ENCODE results near the gene TRAK1.

TRAK1 gene

DNA sequence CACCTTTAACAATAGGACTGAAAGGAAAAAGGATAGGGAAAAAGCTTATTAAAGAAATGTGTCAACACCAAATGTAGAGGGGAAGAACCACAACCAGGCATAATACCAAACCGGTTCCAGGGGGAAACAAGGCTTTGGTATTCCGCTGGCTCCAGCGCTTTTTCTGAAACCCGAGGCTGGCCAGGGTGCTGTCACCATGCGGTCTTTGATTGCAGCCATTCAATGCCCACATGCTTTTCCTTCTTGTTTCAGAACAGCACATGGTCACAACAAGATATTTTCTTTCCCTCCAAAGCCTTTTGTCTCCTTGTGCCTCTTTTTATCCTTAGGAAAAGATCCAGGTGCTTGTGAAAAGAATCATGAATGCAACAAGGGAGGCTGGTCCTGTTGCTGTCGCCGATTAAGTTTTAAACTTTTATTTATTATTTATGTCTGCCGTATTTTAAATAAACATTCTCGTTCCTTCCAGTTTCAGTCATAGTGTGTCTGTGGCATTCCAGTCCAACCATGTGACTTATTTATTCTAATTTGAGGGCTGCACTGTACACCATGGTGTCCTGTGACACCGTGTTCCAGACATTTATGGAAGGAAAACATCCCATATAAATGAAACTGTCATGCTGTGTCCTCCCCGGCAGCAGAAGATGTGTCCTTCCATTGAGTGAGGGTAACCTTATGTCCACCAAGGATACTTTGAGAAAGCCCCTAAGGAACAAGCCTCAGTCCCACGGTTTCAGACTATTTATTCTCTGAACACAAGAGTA lies 133.7 kb downstream of the TRAK1 start:
- Histone ChIP-seq H3K27ac (no peak overlapping the region), H3K4me1 (no peaks in the 10 kb centered on the region), H3K9me3 (ENCODE audit: control insufficient read depth, low read length) (no peaks in the 10 kb centered on the region), H3K9ac (no peak overlapping the region), H2AFZ (no peak overlapping the region), H3K27me3 (ENCODE audit: control insufficient read depth, insufficient read depth, low read length) (no peaks in the 10 kb centered on the region), H3K79me2 (no peaks in the 10 kb centered on the region), H3K4me3 (ENCODE audit: low read depth, low read length) (no peak overlapping the region), H3K4me2 (ENCODE audit: low read length) (no peak overlapping the region), H3K36me3 (ENCODE audit: control insufficient read depth, insufficient read depth, low read length) (no peaks in the 10 kb centered on the region)
- TF ChIP-seq, protein P1, sequence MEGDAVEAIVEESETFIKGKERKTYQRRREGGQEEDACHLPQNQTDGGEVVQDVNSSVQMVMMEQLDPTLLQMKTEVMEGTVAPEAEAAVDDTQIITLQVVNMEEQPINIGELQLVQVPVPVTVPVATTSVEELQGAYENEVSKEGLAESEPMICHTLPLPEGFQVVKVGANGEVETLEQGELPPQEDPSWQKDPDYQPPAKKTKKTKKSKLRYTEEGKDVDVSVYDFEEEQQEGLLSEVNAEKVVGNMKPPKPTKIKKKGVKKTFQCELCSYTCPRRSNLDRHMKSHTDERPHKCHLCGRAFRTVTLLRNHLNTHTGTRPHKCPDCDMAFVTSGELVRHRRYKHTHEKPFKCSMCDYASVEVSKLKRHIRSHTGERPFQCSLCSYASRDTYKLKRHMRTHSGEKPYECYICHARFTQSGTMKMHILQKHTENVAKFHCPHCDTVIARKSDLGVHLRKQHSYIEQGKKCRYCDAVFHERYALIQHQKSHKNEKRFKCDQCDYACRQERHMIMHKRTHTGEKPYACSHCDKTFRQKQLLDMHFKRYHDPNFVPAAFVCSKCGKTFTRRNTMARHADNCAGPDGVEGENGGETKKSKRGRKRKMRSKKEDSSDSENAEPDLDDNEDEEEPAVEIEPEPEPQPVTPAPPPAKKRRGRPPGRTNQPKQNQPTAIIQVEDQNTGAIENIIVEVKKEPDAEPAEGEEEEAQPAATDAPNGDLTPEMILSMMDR (IDR thresholded peaks at IDR 0.05): no peak

GRCh38 chr3:42225486-42226363 lies 134.6 kb downstream of the TRAK1 start:
- H2AFZ ChIP-seq: no peak overlapping the region
- no peak overlapping the region for H3K27ac ChIP-seq
- no peak overlapping the region for H3K4me3 ChIP-seq (ENCODE audit: low read depth, low read length)
- H3K9ac ChIP-seq: no peak overlapping the region
- H3K9me3 ChIP-seq (ENCODE audit: control insufficient read depth, low read length): no peaks in the 10 kb centered on the region
- TF ChIP-seq, protein P1 (IDR thresholded peaks at IDR 0.05): no peak
- no peaks in the 10 kb centered on the region for H3K4me1 ChIP-seq
- H3K4me2 ChIP-seq (ENCODE audit: low read length): no peak overlapping the region
- no peaks in the 10 kb centered on the region for H3K36me3 ChIP-seq (ENCODE audit: control insufficient read depth, insufficient read depth, low read length)
- H3K27me3 ChIP-seq (ENCODE audit: control insufficient read depth, insufficient read depth, low read length): no peaks in the 10 kb centered on the region
- H3K79me2 ChIP-seq: no peaks in the 10 kb centered on the region

GRCh38 chr3:42226470-42227425 lies 135.6 kb downstream of the TRAK1 start:
- Histone ChIP-seq H3K36me3 (ENCODE audit: control insufficient read depth, insufficient read depth, low read length) (no peaks in the 10 kb centered on the region), H2AFZ (no peak overlapping the region), H3K4me2 (ENCODE audit: low read length) (no peak overlapping the region), H3K9me3 (ENCODE audit: control insufficient read depth, low read length) (no peaks in the 10 kb centered on the region), H3K27me3 (ENCODE audit: control insufficient read depth, insufficient read depth, low read length) (no peaks in the 10 kb centered on the region), H3K4me1 (no peaks in the 10 kb centered on the region), H3K79me2 (no peaks in the 10 kb centered on the region), H3K27ac (no peak overlapping the region), H3K4me3 (ENCODE audit: low read depth, low read length) (no peak overlapping the region), H3K9ac (no peak overlapping the region)
- TF ChIP-seq, protein P1 (IDR thresholded peaks at IDR 0.05): no peak

- Histone ChIP-seq H3K79me2 (no peaks in the 10 kb centered on the region), H3K4me3 (ENCODE audit: low read depth, low read length) (no peak overlapping the region), H3K27ac (no peak overlapping the region), H3K4me2 (ENCODE audit: low read length) (no peak overlapping the region), H3K27me3 (ENCODE audit: control insufficient read depth, insufficient read depth, low read length) (no peaks in the 10 kb centered on the region), H3K9me3 (ENCODE audit: control insufficient read depth, low read length) (no peaks in the 10 kb centered on the region), H2AFZ (no peak overlapping the region), H3K36me3 (ENCODE audit: control insufficient read depth, insufficient read depth, low read length) (no peaks in the 10 kb centered on the region), H3K4me1 (no peaks in the 10 kb centered on the region), H3K9ac (no peak overlapping the region)
- TF ChIP-seq, protein P1 (IDR thresholded peaks at IDR 0.05): no peak
These were observed 137.6 kb downstream of the TRAK1 start for GRCh38 chr3:42228796-42229195.

Measured in parathyroid adenoma (tissue), 2 donors.